Endothelial cell of umbilical vein (primary cell): ENCODE measurements around the gene HGFAC. TPM values are rescaled to one million over a fixed set of nuclear protein-coding genes. Genes with fewer than 3 reads are reported as not detected.
A peak's percentile ranks its signal among the peaks of the same experiment; 100 is the strongest.

ENCODE experiments used
- BruUV-seq: library from RNA; stranded (reverse); fragments of 400-500 nt; replicated peaks from 2 replicates; lab custom pipeline; 2021; lab: Mats Ljungman, UMichigan
- CTCF ChIA-PET: fragments of 300-600, 350-600 bp; sonication (Branson Sonifier 250); formaldehyde crosslinking; loops from one replicate; lab custom pipeline; 2021; ENCODE audit warnings: antibody characterized with exemption, inconsistent platforms; lab: Charles Lee
- POLR2A ChIA-PET: fragments of 300-600, 350-600 bp; sonication (Branson Sonifier 250); formaldehyde crosslinking; loops from one replicate; lab custom pipeline; 2021; ENCODE audit warnings: antibody characterized with exemption, inconsistent platforms; lab: Charles Lee
- DNase-seq: peaks from one replicate; pipeline ENCODE4 v3.0.0-alpha.2; 2011; ENCODE audit warnings: low read depth, low spot score
- FAIRE-seq: peaks from 2 replicates; lab custom pipeline; 2011; peaks lifted over from hg19 to GRCh38; lab: Jason Lieb, UNC
- H2AFZ ChIP-seq: 2 replicates; pipeline ENCODE4 v1.6.0; 2012; ENCODE audit warnings: low read depth, low read length, control low read depth, inconsistent platforms
- H3K27ac ChIP-seq: 2 replicates; pipeline ENCODE4 v1.5.1; 2011; ENCODE audit warnings: low read depth, mild to moderate bottlenecking, control low read depth, low read length, moderate library complexity; ENCODE audit not compliant: insufficient read depth
- H3K27me3 ChIP-seq, 2 experiments: 2 replicates each; pipeline versions ENCODE4 v1.6.0 to v1.6.1; 2011; ENCODE audit warnings: low read length in 2 of 2, mixed read lengths in 1 of 2; ENCODE audit not compliant: control insufficient read depth in 2 of 2, insufficient read depth in 2 of 2
- H3K36me3 ChIP-seq, 2 experiments: 2 replicates in 1 of 2; 3 replicates in 1 of 2; pipeline ENCODE4 v1.5.1; 2011; ENCODE audit warnings: low read length in 2 of 2, mild to moderate bottlenecking in 1 of 2, moderate library complexity in 1 of 2; ENCODE audit not compliant: control insufficient read depth in 2 of 2, insufficient read depth in 2 of 2; ENCODE audit errors: extremely low read depth in 1 of 2
- H3K4me1 ChIP-seq: 3 replicates; pipeline ENCODE4 v1.5.1; 2011; ENCODE audit warnings: mild to moderate bottlenecking, low read length; ENCODE audit not compliant: control insufficient read depth, insufficient read depth; ENCODE audit errors: extremely low read depth
- H3K4me2 ChIP-seq: 2 replicates; pipeline ENCODE4 v1.6.1; 2011; ENCODE audit warnings: low read length, control low read depth, mixed read lengths; ENCODE audit not compliant: insufficient read depth
- H3K4me3 ChIP-seq, 3 experiments: fragments of 200-600 bp in 1 of 3; sonication (generic), shearing (Covaris generic) in 1 of 3; replicated peaks in 1 of 3; 2 replicates each; pipeline ENCODE4 v1.5.1; 2011 to 2016; ENCODE audit warnings: control low read depth in 3 of 3, low read length in 3 of 3, mild to moderate bottlenecking in 2 of 3, inconsistent platforms in 1 of 3, low read depth in 1 of 3, moderate library complexity in 1 of 3; ENCODE audit not compliant: insufficient read depth in 1 of 3
- H3K79me2 ChIP-seq: 2 replicates; pipeline ENCODE4 v1.6.0; 2012; ENCODE audit warnings: low read length, inconsistent platforms; ENCODE audit not compliant: control insufficient read depth, insufficient read depth
- H3K9ac ChIP-seq: replicated peaks from 2 replicates; pipeline ENCODE3; 2011; ENCODE audit warnings: low read length, control low read depth; ENCODE audit not compliant: insufficient read depth; ENCODE audit errors: extremely low read depth
- H3K9me1 ChIP-seq: replicated peaks from 3 replicates; pipeline ENCODE4 v1.6.0; 2011; ENCODE audit warnings: mild to moderate bottlenecking, low read length; ENCODE audit not compliant: control insufficient read depth, insufficient read depth; ENCODE audit errors: extremely low read depth
- H3K9me3 ChIP-seq: replicated peaks from 2 replicates; pipeline ENCODE4 v1.5.1; 2012; ENCODE audit warnings: low read length, inconsistent platforms; ENCODE audit not compliant: control insufficient read depth, insufficient read depth
- H4K20me1 ChIP-seq: replicated peaks from 2 replicates; pipeline ENCODE3; 2011; ENCODE audit warnings: mild to moderate bottlenecking, low read length; ENCODE audit not compliant: control insufficient read depth, insufficient read depth; ENCODE audit errors: extremely low read depth
- CTCF ChIP-seq, 2 donors: IDR thresholded peaks; 1 replicate in 1 of 2; 2 replicates in 1 of 2; pipeline ENCODE4 v1.5.1; 2011; ENCODE audit warnings: low read length in 2 of 2, mild to moderate bottlenecking in 2 of 2, moderate library complexity in 2 of 2, control low read depth in 1 of 2, inconsistent platforms in 1 of 2, low read depth in 1 of 2; ENCODE audit not compliant: insufficient read depth in 1 of 2; ENCODE audit errors: extremely low read depth in 1 of 2
- FOS ChIP-seq: IDR thresholded peaks from 2 replicates; pipeline ENCODE4 v1.6.1; 2011; ENCODE audit warnings: mild to moderate bottlenecking, low read length, moderate library complexity, borderline replicate concordance; ENCODE audit not compliant: insufficient read depth
- MYC ChIP-seq: IDR thresholded peaks from one replicate; pipeline ENCODE4 v1.6.1; 2011; ENCODE audit warnings: mild to moderate bottlenecking, low read depth, low read length
- POLR2AphosphoS5 ChIP-seq: IDR thresholded peaks from 2 replicates; pipeline ENCODE4 v1.6.1; 2012; ENCODE audit warnings: low read depth, mild to moderate bottlenecking, control low read depth, low read length, moderate library complexity; ENCODE audit not compliant: insufficient read depth
- dilution Hi-C: fragments of 300-500 bp; cut with MboI; formaldehyde crosslinking; loops from one replicate; pipeline ENCODE4 v1.15.0; 2019; ENCODE audit warnings: low sequenced_read_pairs; ENCODE audit not compliant: extremely low pct_ligation_motif_present
- intact Hi-C: fragments of 100-400 bp; cut with micrococcal nuclease; formaldehyde crosslinking; loops from one replicate; pipeline ENCODE4 v1.10.0; 2022
- polyA plus RNA-seq, 4 experiments: library from polyadenylated mRNA; depleted of rRNA in 3 of 4; stranded (reverse) in 3 of 4; unstranded in 1 of 4; fragments of >200 nt; gene quantifications; 2 replicates each; pipeline versions ENCODE4 v1.2.1 to v1.2.3, GENCODE V29; 2011 to 2012; ENCODE audit warnings: missing spikeins in 1 of 4
- total RNA-seq: library from RNA; stranded (reverse); gene quantifications from 2 replicates; pipeline ENCODE4 v1.2.3, GENCODE V29; 2021
- TF ChIP-seq, protein P1 (sequence below): IDR thresholded peaks from 2 replicates; pipeline ENCODE4 v1.6.1; 2011; ENCODE audit not compliant: insufficient read depth, insufficient read length

HGFAC gene
- total and polyA plus RNA-seq, 2 donors (not counting 3 experiments of a cell fraction or from before 2014, with no cell fraction given): 0.36 to 0.49 TPM

DNA sequence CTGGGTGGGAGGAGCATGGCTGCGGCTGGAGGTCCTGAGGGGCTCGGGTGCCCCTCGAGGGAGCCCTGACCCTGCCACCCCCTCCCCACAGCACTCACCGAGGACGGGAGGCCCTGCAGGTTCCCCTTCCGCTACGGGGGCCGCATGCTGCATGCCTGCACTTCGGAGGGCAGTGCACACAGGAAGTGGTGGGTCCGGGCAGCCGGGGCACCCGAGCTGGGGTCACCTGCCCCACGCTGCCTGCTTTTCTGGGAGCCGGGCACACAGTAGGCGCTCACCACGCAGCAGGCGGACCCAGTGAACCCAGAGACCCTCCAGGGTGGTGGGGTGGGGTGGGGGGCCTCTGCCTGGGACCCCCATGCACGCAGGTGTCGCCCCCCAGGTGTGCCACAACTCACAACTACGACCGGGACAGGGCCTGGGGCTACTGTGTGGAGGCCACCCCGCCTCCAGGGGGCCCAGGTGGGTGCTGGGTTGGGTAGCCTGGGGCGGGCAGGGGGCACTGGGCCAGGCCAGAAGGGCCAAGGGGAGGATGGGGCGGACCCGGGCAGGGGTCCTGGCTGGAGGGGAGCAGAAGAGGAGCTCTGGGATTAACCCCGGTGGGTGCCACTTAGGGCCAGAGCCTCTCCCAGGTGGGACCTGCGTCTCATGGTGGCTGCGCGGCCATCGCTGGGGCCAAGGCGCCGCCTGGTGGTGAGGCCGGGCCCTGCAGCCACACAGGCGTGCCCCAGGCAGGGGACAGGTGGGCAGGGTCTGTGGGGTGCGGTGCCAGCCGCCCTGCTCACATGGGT, 1.4 kb downstream of the HGFAC start:
- BruUV-seq: no TSS peak
- TF ChIP-seq MYC (no peak), CTCF (IDR thresholded peaks at IDR 0.05; ENCODE audit: extremely low read depth in 1 of 2, insufficient read depth in 1 of 2, low read depth in 1 of 2, low read length in 2 of 2) (peak; percentile 95 to 98)
- no peak for FAIRE-seq

DNA sequence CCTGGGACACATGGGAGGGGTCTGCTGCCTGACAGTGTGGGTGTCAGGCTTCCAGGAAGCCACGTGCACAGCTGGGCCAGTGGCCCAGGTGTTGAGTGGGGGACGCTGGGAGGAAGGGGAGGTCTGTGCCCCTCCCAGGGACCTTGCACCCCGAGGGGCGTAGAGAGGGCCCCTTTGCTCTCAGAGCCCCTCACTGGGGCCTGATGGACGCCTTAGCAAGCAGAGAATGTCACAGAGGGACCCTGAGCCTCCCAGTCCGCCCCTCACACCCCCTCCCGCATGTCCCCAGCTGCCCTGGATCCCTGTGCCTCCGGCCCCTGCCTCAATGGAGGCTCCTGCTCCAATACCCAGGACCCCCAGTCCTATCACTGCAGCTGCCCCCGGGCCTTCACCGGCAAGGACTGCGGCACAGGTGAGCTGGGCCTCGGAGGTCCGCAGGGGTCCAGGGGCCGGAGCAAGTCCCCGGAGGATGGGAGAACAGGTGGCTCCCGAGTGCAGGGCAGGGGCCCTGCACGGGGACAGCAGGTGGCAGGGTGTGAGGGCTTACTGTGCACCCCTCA, 2.1 kb downstream of the HGFAC start:
- BruUV-seq: no TSS peak
- CTCF ChIA-PET: interaction anchor here (0.7 to 6.1 kb wide), 10 partner anchors 74 to 298 kb away, joined by 3 to 78 read pairs (median 3); no protein-coding TSS in a partner anchor
- Histone ChIP-seq H2AFZ (no peak overlapping the region), H3K9me1 (no peaks in the 10 kb centered on the region), H3K9ac (no peak overlapping the region), H3K27ac (no peak overlapping the region), H3K9me3 (no peaks in the 10 kb centered on the region), H3K4me1 (no peaks in the 10 kb centered on the region), H3K36me3 (no peaks in the 10 kb centered on the region), H3K4me3 (no peak overlapping the region), H3K4me2 (no peak overlapping the region), H3K27me3 (no peaks in the 10 kb centered on the region), H4K20me1 (no peaks in the 10 kb centered on the region), H3K79me2 (no peaks in the 10 kb centered on the region)
- TF ChIP-seq FOS (no peak), POLR2AphosphoS5 (no peak)
- TF ChIP-seq, protein P1, sequence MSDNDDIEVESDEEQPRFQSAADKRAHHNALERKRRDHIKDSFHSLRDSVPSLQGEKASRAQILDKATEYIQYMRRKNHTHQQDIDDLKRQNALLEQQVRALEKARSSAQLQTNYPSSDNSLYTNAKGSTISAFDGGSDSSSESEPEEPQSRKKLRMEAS: peak; percentile 16
- FAIRE-seq: no peak
- dilution Hi-C loops: no loop called here
- DNase-seq: no peak
- POLR2A ChIA-PET: no interaction called here
- intact Hi-C loops: loop anchor here (1.0 kb wide), 3 partner anchors 98 to 338 kb away; no protein-coding TSS in a partner anchor

More for the DNA sequence above, 1.4 kb downstream of the HGFAC start:
- H4K20me1 ChIP-seq: no peaks in the 10 kb centered on the region
- intact Hi-C loops: loop anchor here (1.0 kb wide), 3 partner anchors 97 to 337 kb away; no protein-coding TSS in a partner anchor
- DNase-seq: peak; percentile 27
- H3K4me1 ChIP-seq: no peaks in the 10 kb centered on the region
- no peak overlapping the region for H3K4me3 ChIP-seq
- no peak overlapping the region for H3K4me2 ChIP-seq
- dilution Hi-C loops: no loop called here
- H3K79me2 ChIP-seq: no peaks in the 10 kb centered on the region
- no peaks in the 10 kb centered on the region for H3K9me1 ChIP-seq
- H3K9me3 ChIP-seq: no peaks in the 10 kb centered on the region
- ChIA-PET CTCF (interaction anchor here (0.6 to 6.1 kb wide), 8 partner anchors 73 to 336 kb away, joined by 3 to 78 read pairs (median 3); no protein-coding TSS in a partner anchor), POLR2A (no interaction called here)
- H3K27me3 ChIP-seq: no peaks in the 10 kb centered on the region
- H3K36me3 ChIP-seq: no peaks in the 10 kb centered on the region
- no peak overlapping the region for H3K9ac ChIP-seq
- H2AFZ ChIP-seq: no peak overlapping the region
- no peak overlapping the region for H3K27ac ChIP-seq
